K562 (cell line): ENCODE data around the gene TTC13. TPM values are rescaled to one million over a fixed set of nuclear protein-coding genes. Genes with fewer than 3 reads are reported as not detected.

Source experiments
- ATAC-seq: fragments of 200-7000 bp; cut with Tn5 transposase; 3 replicates; pipeline ENCODE4 v1.9.1; 2020; ENCODE audit warnings: moderate library complexity
- BruUV-seq: library from RNA; stranded (reverse); fragments of 400-500 nt; replicated peaks from 2 replicates; lab custom pipeline; 2021; lab: Mats Ljungman, UMichigan
- CTCF ChIA-PET: fragments of 300-600 bp; formaldehyde crosslinking; extraction: SDS; loops from one replicate; lab custom pipeline; 2021; ENCODE audit warnings: low intra/inter-chr PET ratio; lab: Yijun Ruan, JAX
- POLR2A ChIA-PET: fragments of 300-600, 350-650 bp; sonication (Branson Sonifier 250); formaldehyde crosslinking; extraction: SDS; loops from one replicate; lab custom pipeline; 2021; ENCODE audit warnings: antibody characterized with exemption, inconsistent platforms; lab: Yijun Ruan, JAX
- DNase-seq, 4 experiments: peaks; one replicate each; pipeline versions ENCODE4 v3.0.0 to v3.0.0-alpha.2; 2011 to 2018; ENCODE audit warnings: low spot score in 3 of 4, mixed read lengths in 3 of 4; ENCODE audit errors: extremely low read depth in 1 of 4
- FAIRE-seq: peaks from 2 replicates; lab custom pipeline; 2011; peaks lifted over from hg19 to GRCh38; lab: Jason Lieb, UNC
- H2AFZ ChIP-seq: 2 replicates; pipeline ENCODE4 v1.6.0; 2011; ENCODE audit warnings: low read depth, low read length, control low read depth, inconsistent platforms
- H3K27ac ChIP-seq: fragments of 200-600 bp; 3 replicates; pipeline ENCODE4 v1.8.0; 2011; ENCODE audit warnings: low read depth, mild to moderate bottlenecking, control low read depth, inconsistent platforms, low read length, moderate library complexity, mixed read lengths; ENCODE audit errors: extremely low read depth
- H3K27me3 ChIP-seq, 2 experiments: fragments of 300-600 bp in 1 of 2; 2 replicates in 1 of 2; 3 replicates in 1 of 2; pipeline versions ENCODE4 v1.6.0 to v1.8.0; 2011; ENCODE audit warnings: inconsistent platforms in 2 of 2, low read length in 2 of 2, mild to moderate bottlenecking in 1 of 2, mixed read lengths in 1 of 2, moderate library complexity in 1 of 2; ENCODE audit not compliant: control insufficient read depth in 2 of 2, insufficient read depth in 2 of 2
- H3K36me3 ChIP-seq: fragments of 300-600 bp; 3 replicates; pipeline ENCODE4 v1.8.0; 2011; ENCODE audit warnings: mild to moderate bottlenecking, low read length, inconsistent platforms; ENCODE audit not compliant: control insufficient read depth, insufficient read depth
- H3K4me1 ChIP-seq, 2 experiments: fragments of 200-600 bp in 1 of 2; replicated peaks in 1 of 2; 2 replicates in 1 of 2; 3 replicates in 1 of 2; pipeline versions ENCODE4 v1.5.1 to v1.8.0; 2011; ENCODE audit warnings: inconsistent platforms in 2 of 2, low read length in 2 of 2, mild to moderate bottlenecking in 1 of 2, mixed read lengths in 1 of 2, moderate library complexity in 1 of 2; ENCODE audit not compliant: control insufficient read depth in 2 of 2, insufficient read depth in 2 of 2
- H3K4me2 ChIP-seq: 2 replicates; pipeline ENCODE4 v1.6.1; 2011; ENCODE audit warnings: low read length, control low read depth, inconsistent platforms, mixed read lengths; ENCODE audit not compliant: insufficient read depth
- H3K4me3 ChIP-seq: fragments of 200-600 bp; sonication (generic), shearing (Covaris generic); 2 replicates; pipeline ENCODE4 v1.5.1; 2016; ENCODE audit warnings: control low read depth, inconsistent platforms
- H3K79me2 ChIP-seq: fragments of 200-600 bp; 3 replicates; pipeline ENCODE4 v1.8.0; 2011; ENCODE audit warnings: low read length, inconsistent platforms; ENCODE audit not compliant: control insufficient read depth, insufficient read depth
- H3K9ac ChIP-seq, 2 experiments: 2 replicates each; pipeline versions ENCODE4 v1.6.0 to v1.6.1; 2011; ENCODE audit warnings: low read depth in 2 of 2, low read length in 2 of 2, control low read depth in 1 of 2, inconsistent platforms in 1 of 2, mild to moderate bottlenecking in 1 of 2, mixed read lengths in 1 of 2; ENCODE audit not compliant: insufficient read depth in 1 of 2
- H3K9me1 ChIP-seq: one replicate; pipeline ENCODE4 v1.6.0; 2011; ENCODE audit warnings: inconsistent platforms, mild to moderate bottlenecking, low read length, moderate library complexity; ENCODE audit not compliant: control insufficient read depth, insufficient read depth
- H3K9me3 ChIP-seq: replicated peaks from 2 replicates; pipeline ENCODE4 v1.5.1; 2011; ENCODE audit warnings: low read depth, low read length, inconsistent platforms; ENCODE audit not compliant: control insufficient read depth, insufficient read depth
- H4K20me1 ChIP-seq: replicated peaks from 2 replicates; pipeline ENCODE4 v1.6.1; 2011; ENCODE audit warnings: low read length, inconsistent platforms, mixed read lengths; ENCODE audit not compliant: control insufficient read depth, insufficient read depth
- BRF1 ChIP-seq: IDR thresholded peaks from 3 replicates; pipeline ENCODE4 v1.6.1; 2011; ENCODE audit warnings: borderline replicate concordance, mild to moderate bottlenecking; ENCODE audit not compliant: insufficient read length; ENCODE audit errors: extremely low read depth
- DNMT1 ChIP-seq: fragments of 450-650 bp; IDR thresholded peaks from 2 replicates; pipeline ENCODE4 v1.6.1; 2016; ENCODE audit warnings: antibody characterized with exemption, mild to moderate bottlenecking
- FOXA3 ChIP-seq, 2 experiments: fragments of 450-650 bp in 1 of 2; sonication (generic) in 1 of 2; formaldehyde crosslinking; IDR thresholded peaks in 1 of 2; conservative IDR thresholded peaks in 1 of 2; 2 replicates each; pipeline versions ENCODE4 v1.4.0 to v1.8.0; 2020 to 2022; ENCODE audit warnings: mild to moderate bottlenecking in 2 of 2, missing genetic modification reagents in 1 of 2
- HDAC8 ChIP-seq: fragments of 450-650 bp; IDR thresholded peaks from 2 replicates; pipeline ENCODE4 v1.6.1; 2016; ENCODE audit warnings: mild to moderate bottlenecking, missing genetic modification characterization, moderate library complexity, missing compliant biosample characterization
- MCM7 ChIP-seq, 2 experiments: fragments of 450-650 bp; IDR thresholded peaks; 2 replicates each; pipeline ENCODE4 v1.6.1; 2016 to 2018
- POLR3G ChIP-seq: IDR thresholded peaks from 2 replicates; pipeline ENCODE4 v1.6.1; 2011; ENCODE audit not compliant: insufficient read length, insufficient replicate concordance; ENCODE audit errors: extremely low read depth
- SAFB ChIP-seq: fragments of 200-400 bp; formaldehyde crosslinking; IDR thresholded peaks from 2 replicates; pipeline ENCODE4 v1.6.1; 2017; ENCODE audit warnings: low read depth, low read length, borderline replicate concordance
- THRAP3 ChIP-seq: fragments of 450-650 bp; IDR thresholded peaks from 2 replicates; pipeline ENCODE4 v1.6.1; 2016; ENCODE audit warnings: mild to moderate bottlenecking, inconsistent platforms, borderline replicate concordance
- ZNF143 ChIP-seq: sonication (generic); formaldehyde crosslinking; IDR thresholded peaks from 2 replicates; pipeline ENCODE4 v1.9.0; 2022; ENCODE audit warnings: mild to moderate bottlenecking, missing genetic modification reagents
- ZNF24 ChIP-seq: fragments of 450-650 bp; IDR thresholded peaks from 2 replicates; pipeline ENCODE4 v1.6.1; 2016
- WGBS: fragments of 100-300 bp; shearing (Covaris generic); methylation state at CpG from one replicate; pipeline ENCODE4 v1.1.6; 2016; ENCODE audit warnings: low coverage, mixed read lengths; ENCODE audit not compliant: insufficient coverage; ENCODE audit errors: missing lambda C conversion rate; 5-methylcytosine and 5-hydroxymethylcytosine counted together
- in situ Hi-C: fragments of 300-500 bp; cut with MboI; formaldehyde crosslinking; loops from 4 replicates; pipeline ENCODE4 v1.15.0; 2018; ENCODE audit warnings: inconsistent platforms, mixed read lengths
- intact Hi-C: fragments of 100-400 bp; cut with micrococcal nuclease; formaldehyde crosslinking; loops from 2 replicates; pipeline ENCODE4 v1.14.2; 2022
- polyA plus RNA-seq, 8 experiments: library from polyadenylated mRNA; depleted of rRNA in 4 of 8; stranded (reverse) in 5 of 8; unstranded in 3 of 8; fragments of >200 nt; fragmentation: Nextera tagmentation in 2 of 8; fragmentation: Illumina TruSeq in 1 of 8; extraction: Ambion mirVana in 2 of 8; extraction: Trizol in 1 of 8; gene quantifications; 2 replicates each; pipeline versions ENCODE4 v1.2.1 to v1.2.3, GENCODE V29; 2011 to 2014; ENCODE audit warnings: inconsistent platforms in 1 of 8, missing spikeins in 1 of 8
- total RNA-seq, 7 experiments: library from RNA; depleted of rRNA in 6 of 7; stranded (reverse); fragments of >200 nt in 6 of 7; fragmentation: Illumina TruSeq in 2 of 7; extraction: Trizol in 2 of 7; gene quantifications; 2 replicates each; pipeline versions ENCODE4 v1.2.1 to v1.2.3, GENCODE V29; 2011 to 2021; ENCODE audit warnings: low replicate concordance in 1 of 7
- TF ChIP-seq, protein P1 (sequence below): fragments of 250-450 bp; sonication (Bioruptor Pico); IDR thresholded peaks from 2 replicates; pipeline ENCODE4 v1.5.0; 2020; ENCODE audit warnings: mild to moderate bottlenecking
- TF ChIP-seq, protein P2 (sequence below): sonication (generic); formaldehyde crosslinking; IDR thresholded peaks from 2 replicates; pipeline ENCODE4 v1.8.0; 2022; ENCODE audit warnings: mild to moderate bottlenecking, low read depth, missing genetic modification reagents

Gene TTC13
- total and polyA plus RNA-seq, 9 of the 15 experiments (the other 6 are each of a cell fraction or from before 2014, with no cell fraction given) = 1.7 to 13.8 (median 9.6) TPM

DNA sequence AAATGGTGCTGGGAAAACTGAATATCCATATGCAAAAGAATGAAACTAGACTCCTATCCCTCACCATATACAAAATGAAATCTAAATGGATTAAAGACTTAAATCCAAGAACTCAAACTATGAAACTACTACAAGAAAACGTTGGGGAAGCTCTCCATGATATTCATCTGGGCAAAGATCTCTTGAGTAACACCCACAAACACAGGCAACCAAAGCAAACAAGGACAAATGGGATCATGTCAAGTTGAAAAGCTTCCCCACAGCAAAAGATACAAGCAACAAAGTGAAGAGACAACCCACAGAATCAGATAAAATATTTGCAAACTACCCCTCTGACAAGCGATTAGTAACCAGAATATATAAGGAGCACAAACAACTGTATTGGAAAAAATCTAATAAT lies 13.8 kb downstream of the TTC13 start:
- in situ Hi-C loops = no loop called here
- no TSS peak for BruUV-seq
- Histone ChIP-seq H3K4me2 (no peak overlapping the region), H3K4me1 (no peaks in the 10 kb centered on the region), H3K79me2 (no peaks in the 10 kb centered on the region), H3K9ac (no peak overlapping the region), H3K27ac (no peak overlapping the region), H3K9me3 (no peaks in the 10 kb centered on the region), H4K20me1 (no peaks in the 10 kb centered on the region), H3K4me3 (no peak overlapping the region), H3K36me3 (no peaks in the 10 kb centered on the region), H3K9me1 (no peaks in the 10 kb centered on the region), H3K27me3 (no peaks in the 10 kb centered on the region), H2AFZ (no peak overlapping the region)
- 0 out of 4 replicates have a peak, but pooled peaks of 1 of the 2 experiments have one; percentile 4 for TF ChIP-seq FOXA3 (CRISPR knock-in tag; conservative IDR thresholded peaks at IDR 0.05 in 1 of 2, IDR thresholded peaks at IDR 0.05 in 1 of 2)
- TF ChIP-seq, protein P1, sequence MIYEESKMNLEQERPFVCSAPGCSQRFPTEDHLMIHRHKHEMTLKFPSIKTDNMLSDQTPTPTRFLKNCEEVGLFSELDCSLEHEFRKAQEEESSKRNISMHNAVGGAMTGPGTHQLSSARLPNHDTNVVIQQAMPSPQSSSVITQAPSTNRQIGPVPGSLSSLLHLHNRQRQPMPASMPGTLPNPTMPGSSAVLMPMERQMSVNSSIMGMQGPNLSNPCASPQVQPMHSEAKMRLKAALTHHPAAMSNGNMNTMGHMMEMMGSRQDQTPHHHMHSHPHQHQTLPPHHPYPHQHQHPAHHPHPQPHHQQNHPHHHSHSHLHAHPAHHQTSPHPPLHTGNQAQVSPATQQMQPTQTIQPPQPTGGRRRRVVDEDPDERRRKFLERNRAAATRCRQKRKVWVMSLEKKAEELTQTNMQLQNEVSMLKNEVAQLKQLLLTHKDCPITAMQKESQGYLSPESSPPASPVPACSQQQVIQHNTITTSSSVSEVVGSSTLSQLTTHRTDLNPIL = no peak
- WGBS = 7% methylated on average over 2 of the region's 2 CpGs
- DNase-seq (no peak), FAIRE-seq (no peak), ATAC-seq (no peak)
- CTCF ChIA-PET = no interaction called here
- intact Hi-C loops = no loop called here
- POLR2A ChIA-PET = interaction anchor here (0.6 to 1.0 kb wide), 3 partner anchors 9 to 14 kb away, joined by 3 read pairs; partner anchors contain the start of genes ARV1 and TTC13

DNA sequence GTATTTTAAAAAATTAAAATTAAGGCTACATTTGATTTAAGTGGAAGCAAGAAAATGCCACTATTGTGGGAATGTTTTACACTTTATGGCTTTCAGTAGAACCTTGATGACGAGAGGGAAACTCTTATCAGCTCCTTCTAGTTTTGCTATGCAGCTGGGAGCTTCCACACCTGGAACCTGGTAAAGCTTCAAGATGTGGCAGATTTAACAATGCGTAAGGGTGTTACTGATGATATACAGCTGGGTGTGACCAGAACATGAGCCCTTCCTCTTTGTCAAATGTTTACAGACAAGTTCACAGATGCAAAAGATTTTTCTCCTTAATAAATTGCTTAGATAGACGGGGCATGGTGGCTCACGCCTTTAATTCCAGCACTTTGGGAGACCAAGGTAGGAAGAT lies 20.3 kb downstream of the TTC13 start:
- Histone ChIP-seq H3K9me3 (no peaks in the 10 kb centered on the region), H3K4me1 (no peaks in the 10 kb centered on the region), H3K9me1 (no peaks in the 10 kb centered on the region), H3K27ac (no peak overlapping the region), H3K4me2 (no peak overlapping the region), H3K4me3 (no peak overlapping the region), H3K9ac (no peak overlapping the region), H3K36me3 (0 out of 3 replicates have a peak, but pooled peaks cover 6% of the 10 kb centered on the region), H3K27me3 (no peaks in the 10 kb centered on the region), H3K79me2 (no peaks in the 10 kb centered on the region), H4K20me1 (no peaks in the 10 kb centered on the region), H2AFZ (no peak overlapping the region)
- POLR2A ChIA-PET = interaction anchor here (0.6 to 2.2 kb wide), 2 partner anchors 14 to 18 kb away, joined by 3 to 15 read pairs; no protein-coding TSS in a partner anchor
- in situ Hi-C loops (no loop called here), intact Hi-C loops (no loop called here)
- 66% methylated on average over 4 of the region's 4 CpGs for WGBS
- BruUV-seq = no TSS peak
- DNase-seq = no peak
- ATAC-seq = no peak
- CTCF ChIA-PET = no interaction called here
- TF ChIP-seq DNMT1 = no peak
- TF ChIP-seq HDAC8 (tag) = no peak
- no peak for TF ChIP-seq MCM7 (IDR thresholded peaks at IDR 0.05)
- no peak for TF ChIP-seq POLR3G
- no peak for TF ChIP-seq SAFB
- TF ChIP-seq ZNF143 (CRISPR knock-in tag) = no peak
- TF ChIP-seq BRF1 = no peak
- TF ChIP-seq THRAP3 = no peak
- TF ChIP-seq ZNF24 = no peak
- TF ChIP-seq, protein P2, sequence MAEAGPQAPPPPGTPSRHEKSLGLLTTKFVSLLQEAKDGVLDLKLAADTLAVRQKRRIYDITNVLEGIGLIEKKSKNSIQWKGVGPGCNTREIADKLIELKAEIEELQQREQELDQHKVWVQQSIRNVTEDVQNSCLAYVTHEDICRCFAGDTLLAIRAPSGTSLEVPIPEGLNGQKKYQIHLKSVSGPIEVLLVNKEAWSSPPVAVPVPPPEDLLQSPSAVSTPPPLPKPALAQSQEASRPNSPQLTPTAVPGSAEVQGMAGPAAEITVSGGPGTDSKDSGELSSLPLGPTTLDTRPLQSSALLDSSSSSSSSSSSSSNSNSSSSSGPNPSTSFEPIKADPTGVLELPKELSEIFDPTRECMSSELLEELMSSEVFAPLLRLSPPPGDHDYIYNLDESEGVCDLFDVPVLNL (CRISPR knock-in tag) = no peak
- FAIRE-seq = no peak
